Stimulated activated CD8-positive, alpha-beta memory T cell treated with anti-CD3 and anti-CD28 coated beads, Interleukin-15, amount 100 ng/mL, for 24 hours (primary cell): ENCODE measurements around the gene CTH.
"Not testable (repeated sequence)": the region's sequence is repeated elsewhere in the genome, so short reads cannot be mapped to it uniquely, and the experiment has no call there.

ENCODE experiments used
- DNase-seq: peaks from one replicate; pipeline ENCODE4 v3.0.0-alpha.2; 2020; ENCODE audit warnings: low read depth

Gene CTH

DNA sequence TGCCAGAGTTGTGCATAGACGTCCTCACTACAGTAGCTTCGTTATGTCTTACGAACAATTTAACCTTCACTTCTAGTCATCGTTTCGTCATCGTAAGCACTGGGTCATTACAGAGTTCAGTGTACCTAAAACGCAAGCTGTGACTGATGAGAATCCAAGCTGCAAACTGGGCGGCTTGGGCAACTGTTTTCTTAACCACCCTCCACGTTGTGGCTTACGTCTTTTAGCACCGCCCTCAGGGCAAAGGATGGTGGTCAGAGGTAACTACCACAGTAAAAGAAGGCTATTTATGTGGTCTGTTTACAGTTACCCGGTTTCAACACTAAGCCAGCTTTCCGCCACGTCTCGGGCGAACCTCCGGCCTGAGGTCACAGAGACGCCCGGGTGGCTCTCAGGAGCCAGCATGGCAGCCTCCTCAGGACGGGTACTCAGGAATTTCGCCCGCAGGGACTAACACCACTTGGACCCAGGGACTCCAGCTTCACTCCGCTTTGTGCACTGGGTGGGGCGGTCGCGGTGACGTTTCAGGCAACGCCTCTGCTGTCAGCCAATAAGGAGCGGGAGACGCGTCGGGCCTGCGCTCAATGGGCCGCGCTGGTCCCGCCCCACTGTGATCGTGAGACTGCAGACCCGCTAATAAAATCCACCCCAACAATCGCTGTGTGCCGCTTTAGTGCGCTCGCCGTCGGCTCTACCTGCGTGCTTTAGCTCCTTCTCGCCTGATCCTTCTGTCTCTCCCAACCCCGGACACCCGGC, at the start of gene CTH:
CTH (plus strand) TSS at position 665 of the 756 bp plus-strand sequence. CDS start 148 bp downstream, outside the sequence.
- DNase-seq = peak; percentile 68

DNA sequence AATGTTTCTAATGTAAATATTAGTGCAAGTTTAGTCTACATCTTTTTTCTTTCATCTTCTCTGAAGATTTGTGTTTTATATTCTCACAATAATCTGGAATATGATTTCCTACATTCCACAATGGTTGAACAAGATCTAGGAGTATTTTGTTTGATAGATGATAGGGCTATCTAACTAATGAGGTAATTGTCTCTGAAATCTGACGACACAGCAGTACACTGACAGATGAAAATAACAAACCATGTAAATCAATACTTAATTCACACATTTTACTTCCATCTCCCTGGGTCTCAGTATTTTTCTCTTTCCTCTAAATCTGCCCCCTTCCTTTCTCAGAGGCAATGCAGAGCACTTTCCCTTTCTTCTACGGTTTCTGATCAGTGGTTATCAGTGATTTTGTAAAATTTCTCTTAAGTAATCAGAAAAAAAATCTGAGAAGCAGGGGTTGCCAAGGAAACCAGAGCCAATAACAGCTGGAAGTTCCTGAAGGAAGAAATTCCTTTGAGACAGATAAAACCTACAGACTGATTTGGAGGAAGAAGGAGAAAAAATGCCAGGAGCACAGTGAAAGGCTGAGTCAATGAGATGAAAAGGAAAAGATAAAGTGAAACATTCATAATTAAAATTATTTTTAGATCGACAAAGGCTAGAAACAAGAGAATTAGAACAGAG, 49.2 kb upstream of the CTH start:
- DNase-seq = no peak

DNA sequence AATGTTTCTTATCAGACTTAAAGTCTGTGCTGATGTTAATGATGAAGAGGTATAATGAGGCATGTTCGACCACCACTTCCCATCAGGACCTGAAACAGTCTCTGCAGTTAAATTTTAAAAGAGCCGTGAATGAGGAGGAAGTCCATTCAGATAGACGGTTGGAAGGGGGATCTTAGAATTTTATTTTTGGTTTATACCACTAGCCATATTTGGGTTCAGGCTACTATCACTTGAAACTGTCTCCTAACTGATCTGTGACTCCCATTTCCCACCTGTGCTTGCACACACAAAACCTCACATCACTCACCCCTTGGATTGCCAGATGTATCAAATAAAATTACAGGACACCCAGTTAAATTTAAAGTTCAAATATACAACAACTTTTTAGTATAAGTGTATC, 46.6 kb upstream of the CTH start:
- no peak for DNase-seq

DNA sequence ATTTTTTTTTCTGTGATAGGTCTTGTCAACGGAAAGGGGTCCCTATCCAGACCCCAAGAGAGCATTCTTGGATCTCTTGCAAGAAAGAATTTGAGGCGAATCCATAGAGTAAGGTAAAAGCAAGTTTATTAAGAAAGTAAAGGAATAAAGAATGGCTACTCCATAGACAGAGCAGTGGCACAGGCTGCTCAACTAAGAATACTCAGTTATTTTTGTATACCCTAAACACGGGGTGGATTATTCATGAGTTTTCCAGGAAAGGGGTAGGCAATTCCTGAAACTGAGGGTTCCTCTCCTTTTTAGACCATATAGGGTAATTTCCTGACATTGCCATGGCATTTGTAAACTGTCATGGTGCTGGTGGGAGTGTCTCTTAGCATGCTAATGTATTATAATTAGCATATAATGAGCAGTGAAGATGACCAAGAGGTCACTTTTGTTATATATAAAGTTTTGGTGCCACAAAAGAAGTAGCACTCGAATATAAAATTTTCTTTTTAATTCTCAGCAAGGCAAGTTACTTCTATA, 44.6 kb upstream of the CTH start:
- not testable (repeated sequence) for DNase-seq

DNA sequence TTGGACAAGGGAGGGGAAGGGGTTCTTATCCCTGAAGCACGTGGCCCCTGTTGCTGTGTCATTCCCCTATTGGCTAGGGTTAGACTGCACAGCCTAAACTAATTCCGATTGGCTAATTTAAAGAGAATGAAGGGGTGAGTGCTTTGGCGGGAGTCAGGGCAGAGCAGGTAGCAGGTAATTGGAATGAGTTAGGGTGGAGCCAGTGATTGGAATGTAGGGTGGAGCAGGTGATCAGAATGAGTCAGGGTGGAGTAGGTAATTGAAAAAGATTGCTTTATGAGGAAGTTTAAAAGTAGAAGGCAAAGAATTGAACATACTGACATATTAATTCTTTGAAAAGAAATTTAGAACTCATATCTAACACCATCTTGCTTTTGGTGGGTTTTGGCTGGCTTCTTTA, 44.1 kb upstream of the CTH start:
- DNase-seq = not testable (repeated sequence)

DNA sequence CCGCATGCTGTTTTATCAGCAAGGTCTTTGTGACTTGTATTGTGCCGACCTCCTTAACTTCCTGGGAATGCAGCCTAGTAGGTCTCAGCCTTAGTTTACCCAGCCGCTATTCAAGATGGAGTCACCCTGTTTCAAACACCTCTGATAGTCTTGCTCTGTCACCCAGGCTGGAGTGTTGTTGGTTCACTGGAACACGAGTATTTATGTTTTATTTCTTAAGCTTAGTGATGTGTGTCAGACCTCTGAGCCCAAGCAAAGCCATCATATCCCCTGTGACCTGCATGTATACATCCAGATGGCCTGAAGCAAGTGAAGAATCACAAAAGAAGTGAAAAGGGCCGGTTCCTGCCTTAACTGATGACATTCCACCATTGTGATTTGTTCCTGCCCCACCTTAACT, 43.7 kb upstream of the CTH start:
- DNase-seq = not testable (repeated sequence)

DNA sequence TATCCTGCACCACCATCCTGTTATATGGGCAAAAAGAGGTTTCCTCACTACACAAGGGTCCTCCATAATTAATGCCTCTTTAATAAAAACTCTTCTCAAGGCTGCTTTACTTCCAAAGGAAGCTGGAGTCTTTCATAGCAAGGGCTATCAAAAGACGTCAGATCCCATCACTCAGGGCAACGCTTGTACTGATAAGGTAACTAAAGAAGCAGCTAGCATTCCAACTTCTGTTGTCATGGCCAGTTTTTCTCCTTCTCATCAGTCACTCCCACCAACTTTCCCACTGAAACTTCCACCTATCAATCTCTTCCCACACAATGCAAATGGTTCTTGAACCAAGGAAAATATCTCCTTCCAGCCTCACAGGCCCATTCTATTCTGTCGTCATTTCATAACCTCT, 39.5 kb upstream of the CTH start:
- DNase-seq = not testable (repeated sequence)

DNA sequence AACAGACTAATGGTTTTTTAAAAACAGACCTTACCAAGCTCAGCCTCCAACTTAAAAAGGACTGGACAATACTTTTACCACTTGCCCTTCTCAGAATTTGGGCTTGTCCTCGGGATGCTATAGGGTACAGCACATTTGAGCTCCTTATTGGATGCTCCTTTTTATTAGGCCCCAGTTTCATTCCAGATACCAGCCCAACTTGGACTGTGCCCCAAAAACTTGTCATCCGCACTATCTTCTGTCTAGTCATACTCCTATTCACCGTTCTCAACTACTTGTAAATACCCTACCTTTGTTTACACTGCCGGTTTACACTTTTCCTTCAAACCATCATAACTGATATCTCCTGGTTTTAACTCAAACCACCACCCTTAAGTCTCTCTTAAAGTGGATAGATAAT, 38.6 kb upstream of the CTH start:
- no peak for DNase-seq

DNA sequence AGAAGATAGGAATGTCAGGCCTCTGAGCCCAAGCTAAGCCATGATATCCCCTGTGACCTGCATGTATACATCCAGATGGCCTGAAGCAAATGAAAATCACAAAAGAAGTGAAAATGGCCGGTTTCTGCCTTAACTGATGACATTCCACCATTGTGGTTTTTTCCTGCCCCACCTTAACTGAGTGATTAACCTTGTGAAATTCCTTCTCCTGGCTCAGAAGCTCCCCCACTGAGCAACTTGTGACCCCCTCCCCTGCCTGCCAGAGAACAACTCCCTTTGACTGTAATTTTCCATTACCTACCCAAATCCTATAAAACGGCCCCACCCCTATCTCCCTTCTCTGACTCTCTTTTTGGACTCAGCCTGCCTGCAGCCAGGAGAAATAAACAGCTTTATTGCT, 37.5 kb upstream of the CTH start:
- not testable (repeated sequence) for DNase-seq

DNA sequence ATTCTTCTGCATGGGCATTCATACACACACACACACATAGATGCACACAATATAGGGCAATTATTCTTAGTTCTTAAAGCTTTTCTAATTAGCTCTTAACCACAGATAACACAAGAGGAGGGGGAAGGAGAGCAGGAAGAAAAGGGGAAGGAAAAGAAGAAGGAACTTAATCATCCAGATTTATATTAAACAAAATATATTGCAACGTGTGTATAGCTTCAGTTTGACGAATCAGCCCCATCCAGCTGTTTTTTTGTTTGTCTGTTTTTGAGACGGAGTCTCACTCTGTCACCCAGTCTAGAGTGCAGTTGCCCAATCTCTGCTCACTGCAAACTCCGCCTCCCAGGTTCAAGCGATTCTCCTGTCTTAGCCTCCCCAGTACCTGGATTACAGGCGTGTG, 34.9 kb upstream of the CTH start:
- DNase-seq = no peak

DNA sequence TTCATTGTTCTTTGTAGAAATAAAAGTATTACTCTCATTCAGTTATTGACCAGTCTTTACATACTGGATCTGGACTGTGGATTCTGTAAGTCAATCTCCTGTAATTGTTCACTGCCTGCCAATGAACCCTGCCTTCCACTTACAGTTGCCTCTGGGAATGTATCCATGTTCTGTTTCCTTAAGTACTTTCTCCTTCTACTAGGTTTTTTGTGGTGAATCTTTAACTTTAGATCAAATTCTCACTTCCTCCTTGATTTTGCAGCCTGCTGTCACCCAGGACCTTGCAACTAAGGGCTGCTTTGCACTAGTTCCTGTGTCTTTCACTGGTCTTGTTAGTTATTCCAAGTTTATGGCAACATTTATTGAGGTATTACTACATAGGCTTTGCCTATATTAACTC, 28.4 kb upstream of the CTH start:
- no peak for DNase-seq

DNA sequence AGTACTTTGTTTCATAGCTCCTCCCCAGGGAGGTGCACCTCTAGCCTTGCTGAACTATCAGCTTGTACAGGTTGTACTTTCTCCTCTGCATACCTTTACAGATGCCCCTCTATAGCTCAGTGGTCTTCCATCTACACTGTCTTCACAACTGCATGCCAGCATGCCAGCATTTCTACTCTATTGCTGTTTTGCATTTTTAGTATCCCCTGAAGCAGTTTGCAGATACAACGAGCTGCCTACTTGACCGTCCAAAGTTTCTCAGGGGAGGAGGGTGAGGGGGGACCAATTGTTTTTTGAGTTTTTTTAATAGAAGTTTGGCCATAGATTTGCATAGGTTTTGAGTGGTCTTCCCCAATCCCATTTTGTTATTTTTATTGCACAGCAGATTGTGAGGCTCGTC, 27.6 kb upstream of the CTH start:
- no peak for DNase-seq

DNA sequence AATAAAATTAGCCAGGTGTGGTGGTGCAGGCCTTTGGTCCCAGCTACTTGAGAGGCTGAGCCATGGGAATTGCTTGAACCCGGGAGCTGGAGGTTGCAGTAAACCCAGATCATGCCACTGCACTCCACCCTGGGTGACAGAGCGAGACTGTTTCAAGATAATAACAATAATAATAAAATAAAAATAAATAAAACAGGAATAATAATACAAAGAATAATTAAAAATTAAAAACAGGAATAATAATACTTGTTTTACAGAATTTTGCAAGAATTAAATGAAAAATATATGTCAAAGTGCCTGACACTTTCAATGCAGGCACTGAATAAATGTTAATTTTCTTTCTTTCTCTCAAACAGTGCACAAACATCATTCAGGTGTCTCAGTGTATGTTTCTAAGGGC, 26.5 kb upstream of the CTH start:
- DNase-seq = no peak

DNA sequence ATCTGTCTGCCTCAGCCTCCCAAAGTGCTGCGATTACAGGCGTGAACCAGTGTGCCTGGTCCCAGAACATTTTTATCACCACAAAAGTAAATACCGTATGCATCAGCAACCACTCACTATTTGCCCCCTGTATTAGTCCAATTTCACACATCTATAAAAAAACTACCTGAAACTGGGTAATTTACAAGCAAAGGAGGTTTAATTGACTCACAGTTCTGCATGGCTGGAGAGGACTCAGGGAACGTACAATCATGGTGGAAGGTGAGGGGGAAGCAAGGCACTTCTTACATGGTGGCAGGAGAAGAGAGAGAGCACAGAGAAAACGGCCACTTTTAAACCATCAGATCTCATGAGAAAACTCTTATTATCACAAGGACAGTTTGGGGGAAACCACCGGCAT, 25.6 kb upstream of the CTH start:
- no peak for DNase-seq

DNA sequence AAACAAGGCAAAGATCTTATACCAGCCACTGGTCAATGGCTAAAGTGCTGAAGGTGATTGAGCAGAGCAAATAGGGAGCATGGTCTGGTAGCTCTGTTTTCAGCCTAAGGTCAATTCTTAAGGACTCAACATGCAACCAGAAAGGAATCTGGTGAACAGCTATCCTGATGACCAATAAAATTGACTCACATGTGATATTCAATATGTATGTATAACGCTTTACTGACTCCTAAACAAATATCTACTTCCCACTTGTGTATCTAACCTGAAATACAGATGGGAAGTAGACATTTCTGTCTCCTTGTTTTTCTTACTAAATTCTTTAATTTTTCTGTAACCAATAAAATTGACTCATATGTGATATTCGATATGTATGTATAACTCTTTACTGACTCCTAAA, 24.9 kb upstream of the CTH start:
- no peak for DNase-seq

DNA sequence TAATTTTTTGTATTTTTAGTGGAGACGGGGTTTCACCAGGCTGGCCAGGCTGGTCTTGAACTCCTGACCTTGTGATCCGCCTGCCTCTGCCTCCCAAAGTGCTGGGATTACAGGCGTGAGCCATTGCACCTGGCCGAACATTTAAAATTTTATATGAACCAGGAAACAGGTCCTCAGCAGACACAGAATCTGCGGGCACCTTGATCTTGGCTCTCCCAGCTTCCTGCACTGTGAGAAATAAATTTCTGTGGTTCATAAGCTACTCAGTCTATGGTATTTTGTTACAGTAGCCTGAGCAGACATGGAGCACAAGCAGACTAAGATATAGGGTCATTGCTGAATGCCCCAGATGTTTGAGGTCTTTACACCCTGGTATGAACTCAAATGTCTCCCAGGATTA, 23.6 kb upstream of the CTH start:
- DNase-seq = no peak

DNA sequence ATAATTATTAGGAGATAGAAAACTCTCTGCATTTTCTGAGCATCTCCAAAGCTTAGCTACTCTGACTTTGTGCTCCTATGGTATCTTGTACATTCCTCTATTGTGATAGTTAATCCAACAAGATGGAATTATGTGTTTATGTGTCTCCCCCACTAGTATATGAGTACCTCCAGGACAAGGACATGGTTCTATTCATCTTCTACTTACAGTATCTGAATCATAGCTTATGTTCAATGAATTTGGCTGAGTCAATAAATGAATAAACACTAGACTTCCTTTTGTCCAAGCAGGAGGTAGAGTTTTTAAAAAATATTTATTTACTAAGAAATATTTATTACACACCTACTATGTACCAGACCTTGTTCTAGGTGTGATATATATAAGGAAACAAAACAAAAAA, 18.4 kb upstream of the CTH start:
- DNase-seq = no peak

DNA sequence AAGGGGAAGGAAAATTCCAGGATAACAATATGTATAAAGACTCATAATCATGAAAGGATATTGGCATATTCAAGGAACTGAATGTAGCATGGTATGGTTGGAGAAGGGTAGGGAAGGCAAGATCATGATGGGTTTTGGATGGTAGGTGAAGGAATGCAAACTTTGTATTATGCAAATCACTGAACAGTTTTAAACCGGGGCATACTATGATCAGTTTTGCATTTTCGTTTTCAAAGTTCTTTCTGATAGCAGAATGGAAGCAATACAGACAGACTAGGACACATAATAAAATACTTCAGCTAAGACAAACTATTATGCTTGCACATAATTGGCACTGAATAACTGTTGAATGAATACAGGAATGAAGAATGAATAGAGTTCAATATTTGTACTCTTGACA, 14.5 kb upstream of the CTH start:
- DNase-seq = no peak

DNA sequence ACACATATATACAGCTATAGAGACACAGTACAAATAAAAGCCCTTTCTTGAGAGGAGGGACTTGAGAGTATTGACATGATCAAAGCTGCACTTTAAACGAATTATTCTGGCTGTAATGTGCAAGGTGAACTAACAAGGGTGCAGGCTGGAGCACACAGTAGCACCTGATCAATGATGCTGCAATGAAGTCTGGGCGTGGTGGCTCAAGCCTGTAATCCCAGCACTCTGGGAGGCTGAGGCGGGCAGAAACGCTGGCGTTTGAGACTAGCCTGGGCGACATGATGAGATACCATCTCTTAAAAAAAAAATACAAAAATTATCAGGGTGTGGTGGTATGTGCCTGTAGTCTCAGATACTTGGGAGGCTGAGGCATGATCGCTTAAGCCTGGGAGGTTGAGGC, 14.1 kb upstream of the CTH start:
- no peak for DNase-seq

DNA sequence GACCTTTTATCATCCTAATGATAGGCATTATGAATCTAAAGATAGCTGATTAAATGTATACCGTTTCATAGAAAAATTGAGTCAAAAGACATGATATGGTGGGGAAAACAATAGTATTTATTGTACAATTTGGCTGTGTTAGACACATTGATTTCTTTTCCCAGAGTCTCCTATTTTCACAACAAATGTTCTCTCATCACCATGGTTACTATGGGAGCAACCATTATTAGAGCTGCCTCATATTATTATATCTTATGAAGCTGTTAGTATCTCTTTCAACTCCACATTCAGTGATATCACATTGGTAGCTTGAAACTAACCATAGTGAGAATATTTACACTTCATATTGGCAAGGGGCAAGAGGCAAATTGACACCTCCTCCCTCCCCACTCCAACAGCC, 10.7 kb upstream of the CTH start:
- DNase-seq = no peak

DNA sequence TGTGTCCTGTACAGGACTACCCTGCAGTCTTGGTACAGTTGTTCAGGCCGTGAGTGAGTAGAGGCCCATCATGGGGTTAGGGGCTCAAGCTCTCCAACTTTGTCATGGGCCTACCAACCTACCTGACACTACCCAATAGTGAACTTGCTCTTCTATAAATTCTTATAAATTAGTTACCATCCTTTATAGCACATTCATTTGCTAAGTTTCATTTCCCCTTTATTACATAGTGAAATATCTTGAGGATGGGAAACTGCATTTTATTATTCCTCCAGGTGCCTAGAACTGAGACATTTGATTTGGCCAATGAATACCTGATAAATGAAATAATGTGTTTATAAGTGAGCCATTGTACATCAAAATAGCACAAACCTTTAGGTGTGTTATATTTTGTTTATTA, 9.1 kb upstream of the CTH start:
- DNase-seq = no peak

DNA sequence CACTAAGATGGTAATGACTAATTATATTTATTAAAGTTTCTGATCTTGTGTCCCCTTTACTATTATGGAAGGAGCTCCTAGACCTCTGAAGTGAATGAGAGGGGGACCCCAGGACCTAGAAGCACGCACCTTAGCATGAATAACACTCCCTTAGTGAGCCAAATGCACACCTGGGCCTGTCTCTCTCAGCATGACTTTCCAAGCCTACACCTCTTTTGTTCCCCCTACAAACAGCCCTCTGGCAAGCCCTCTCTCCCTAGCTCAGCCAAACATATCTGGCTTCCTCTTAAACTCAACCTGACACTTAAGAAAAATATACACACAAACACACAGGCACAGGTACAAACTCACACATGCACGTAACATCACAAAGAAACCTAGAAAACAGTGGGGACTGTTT, 7.3 kb upstream of the CTH start:
- DNase-seq = no peak

DNA sequence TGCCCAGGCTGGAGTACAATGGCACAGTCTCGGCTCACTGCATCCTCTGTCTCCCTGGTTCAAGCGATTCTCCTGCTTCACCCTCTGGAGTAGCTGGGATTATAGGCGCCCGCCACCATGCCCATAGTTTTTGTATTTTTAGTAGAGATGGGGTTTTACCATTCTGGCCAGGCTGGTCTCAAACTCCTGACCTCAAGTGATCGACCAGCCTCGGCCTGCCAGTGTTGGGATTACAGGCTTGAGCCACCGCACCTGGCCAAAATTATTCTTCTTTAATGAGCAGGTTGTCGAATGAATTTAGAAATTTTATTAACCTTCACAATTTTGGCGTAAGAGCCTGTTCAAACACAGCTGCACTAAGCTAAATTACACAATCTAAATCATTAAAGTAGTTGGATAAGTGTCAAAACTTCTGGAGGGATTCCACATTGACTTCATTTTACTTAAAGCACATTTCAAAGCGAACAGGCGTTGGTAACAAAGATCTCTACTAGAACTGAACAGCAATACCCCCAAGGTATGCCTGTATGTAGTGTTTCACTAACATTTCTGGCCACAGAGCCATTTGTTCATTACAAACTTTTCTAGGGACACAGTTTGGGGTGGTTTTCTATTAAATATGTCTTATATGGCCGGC, 5.2 kb upstream of the CTH start:
- no peak for DNase-seq
